Ishikawa (cell line): ENCODE results near the gene UTP25.

Source experiments
- CEBPB ChIP-seq: IDR thresholded peaks from 2 replicates; pipeline ENCODE4 v1.6.1; 2012
- CREB1 ChIP-seq: IDR thresholded peaks from 2 replicates; pipeline ENCODE4 v1.6.1; 2012; ENCODE audit warnings: low read depth
- EGR1 ChIP-seq: IDR thresholded peaks from 2 replicates; pipeline ENCODE4 v1.6.1; 2012
- EP300 ChIP-seq: IDR thresholded peaks from 2 replicates; pipeline ENCODE4 v1.6.1; 2012; ENCODE audit warnings: borderline replicate concordance
- FOXM1 ChIP-seq: IDR thresholded peaks from 2 replicates; pipeline ENCODE4 v1.6.1; 2012; ENCODE audit warnings: low read depth, borderline replicate concordance
- MAX ChIP-seq: IDR thresholded peaks from 2 replicates; pipeline ENCODE4 v1.6.1; 2012
- NFIC ChIP-seq: IDR thresholded peaks from 2 replicates; pipeline ENCODE4 v1.6.1; 2012
- RAD21 ChIP-seq: IDR thresholded peaks from 2 replicates; pipeline ENCODE4 v1.6.1; 2012; ENCODE audit warnings: low read depth
- REST ChIP-seq: IDR thresholded peaks from 2 replicates; pipeline ENCODE4 v1.6.1; 2012; ENCODE audit warnings: low read depth, mild to moderate bottlenecking
- TAF1 ChIP-seq: IDR thresholded peaks from 2 replicates; pipeline ENCODE4 v1.6.1; 2012; ENCODE audit warnings: low read depth, mild to moderate bottlenecking
- TCF12 ChIP-seq: IDR thresholded peaks from 2 replicates; pipeline ENCODE4 v1.6.1; 2012; ENCODE audit warnings: low read depth
- TEAD4 ChIP-seq: IDR thresholded peaks from 2 replicates; pipeline ENCODE4 v1.6.1; 2012
- USF1 ChIP-seq: IDR thresholded peaks from 2 replicates; pipeline ENCODE4 v1.6.1; 2012
- YY1 ChIP-seq: IDR thresholded peaks from 2 replicates; pipeline ENCODE4 v1.6.1; 2012; ENCODE audit warnings: low read depth
- ZBTB7A ChIP-seq: IDR thresholded peaks from 2 replicates; pipeline ENCODE4 v1.6.1; 2012; ENCODE audit warnings: low read depth

UTP25 gene

GRCh38 chr1:209883341-209883971 is 55.7 kb downstream of the UTP25 start:
- TF ChIP-seq TAF1 (no peak), RAD21 (no peak)

- TF ChIP-seq CREB1: no peak
- no peak for TF ChIP-seq FOXM1
- TF ChIP-seq USF1: no peak
- no peak for TF ChIP-seq EGR1
- TF ChIP-seq MAX: no peak
- no peak for TF ChIP-seq TCF12
- no peak for TF ChIP-seq CEBPB
- TF ChIP-seq ZBTB7A: no peak
- no peak for TF ChIP-seq EP300
- no peak for TF ChIP-seq YY1
- TF ChIP-seq TEAD4: no peak
- no peak for TF ChIP-seq TAF1
- TF ChIP-seq NFIC: no peak
- no peak for TF ChIP-seq REST
- no peak for TF ChIP-seq RAD21
Observed at GRCh38 chr1:209884249-209884648, 56.5 kb downstream of the UTP25 start.

GRCh38 chr1:209884665-209885117 is 56.9 kb downstream of the UTP25 start:
- TF ChIP-seq USF1 (peak; percentile 85), CREB1 (no peak)

GRCh38 chr1:209885403-209886218 is 57.8 kb downstream of the UTP25 start:
- TF ChIP-seq TEAD4 (no peak), RAD21 (no peak), CEBPB (no peak), REST (no peak), USF1 (no peak), MAX (no peak), EGR1 (no peak), ZBTB7A (no peak), YY1 (no peak), EP300 (no peak), FOXM1 (no peak), NFIC (no peak)

DNA sequence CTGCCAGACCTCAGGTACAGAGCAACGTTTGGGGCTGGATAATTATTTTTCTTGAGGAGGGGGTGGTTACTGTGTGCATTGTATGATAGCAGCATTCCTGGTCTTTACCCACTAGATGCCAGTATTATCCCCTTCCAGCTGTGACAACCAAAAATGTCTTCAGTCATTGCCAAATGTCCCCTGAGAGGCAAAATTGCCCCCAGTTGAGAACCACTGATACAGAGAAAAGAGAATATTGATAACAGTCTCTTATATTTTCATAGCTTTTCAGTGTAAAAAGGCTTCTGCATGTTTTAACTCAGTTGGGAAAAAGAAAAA is 58.4 kb downstream of the UTP25 start:
- TF ChIP-seq EP300 (no peak), YY1 (no peak), USF1 (no peak), REST (no peak), EGR1 (no peak), CREB1 (no peak), FOXM1 (no peak), NFIC (no peak), TAF1 (no peak), TCF12 (no peak), TEAD4 (no peak), RAD21 (no peak)
